Kidney tubule cell (primary cell): ENCODE results near the gene SNX9.
A peak's percentile ranks its signal among the peaks of the same experiment; 100 is the strongest.

ENCODE experiments used
- DNase-seq: peaks from one replicate; pipeline ENCODE4 v3.0.0-alpha.2; 2018; ENCODE audit warnings: low spot score

The SNX9 gene

DNA sequence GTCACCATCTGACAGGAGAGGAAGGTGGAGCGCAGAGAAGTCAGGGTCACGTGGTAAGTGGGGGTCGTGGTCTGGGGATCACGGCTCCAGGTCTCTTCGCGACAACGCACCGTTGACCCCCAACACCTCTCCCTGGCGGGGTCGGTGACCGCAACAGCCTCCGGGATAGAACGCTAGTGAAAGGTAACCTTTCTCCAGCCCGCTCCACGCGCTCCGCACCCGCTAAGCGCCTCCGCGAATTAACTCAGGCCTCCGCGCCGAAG, 158.0 kb downstream of the SNX9 start:
- no peak for DNase-seq

DNA sequence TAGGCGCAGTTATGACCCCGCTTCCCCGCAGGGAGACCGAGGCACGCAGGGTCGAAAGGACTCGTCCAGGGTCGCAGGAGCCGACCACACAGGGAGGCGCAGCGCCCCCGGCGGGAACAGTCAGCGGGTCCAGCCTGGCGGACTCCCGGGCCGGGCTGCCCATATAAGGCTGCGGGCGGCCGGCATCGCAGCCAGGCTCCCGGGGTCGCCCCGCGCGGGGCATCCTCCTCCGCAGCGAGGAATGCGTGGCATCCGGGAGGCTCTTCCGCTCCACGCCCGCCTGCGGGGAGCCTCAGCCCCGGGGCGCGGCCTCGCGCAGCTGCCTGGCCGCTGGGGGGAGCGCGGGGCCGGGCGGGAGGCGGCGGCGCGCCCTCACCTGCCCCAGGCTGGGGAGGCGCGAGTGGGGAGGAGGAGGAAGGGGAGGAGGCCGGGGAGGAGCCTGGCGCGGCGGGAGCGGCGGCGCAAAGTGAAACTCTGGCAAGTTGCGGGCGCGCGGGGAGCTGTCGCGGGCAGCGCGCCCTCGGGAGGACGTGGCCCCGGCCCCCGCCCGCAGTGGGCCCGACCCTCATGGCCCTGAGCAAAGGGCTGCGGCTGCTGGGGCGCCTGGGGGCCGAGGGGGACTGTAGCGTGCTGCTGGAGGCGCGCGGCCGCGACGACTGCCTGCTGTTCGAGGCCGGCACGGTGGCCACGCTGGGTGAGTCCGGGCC, 158.5 kb downstream of the SNX9 start, which contains the start of gene SYNJ2:
Gene SYNJ2, plus strand, starts transcription at position 469 of the 707 bp plus-strand sequence. Its CDS starts 99 bp downstream, at position 568.
- DNase-seq: peak; percentile 88

DNA sequence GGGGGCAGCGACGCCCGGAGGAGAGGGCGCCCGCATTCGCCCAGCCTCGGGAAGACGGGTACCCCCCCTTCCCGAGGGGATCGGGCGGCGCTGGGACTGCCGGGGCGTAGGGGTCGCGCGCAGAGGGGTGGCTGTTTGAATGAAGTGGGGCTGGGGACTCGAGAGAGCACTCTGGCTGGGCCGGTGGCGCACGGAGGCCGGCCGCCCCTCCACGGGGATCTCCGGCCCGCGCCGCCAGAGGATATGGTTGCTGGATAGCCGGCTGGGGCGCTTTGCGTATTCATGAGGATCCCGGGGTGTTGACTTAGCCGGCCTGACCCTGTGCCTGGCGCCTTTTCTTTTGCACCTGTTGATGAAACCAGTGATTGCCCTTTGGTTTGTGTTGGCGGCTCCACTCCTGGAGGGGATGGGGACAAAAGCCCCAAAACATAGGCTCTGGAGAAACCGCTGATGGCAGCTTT, 159.1 kb downstream of the SNX9 start:
- DNase-seq: peak; percentile 47

DNA sequence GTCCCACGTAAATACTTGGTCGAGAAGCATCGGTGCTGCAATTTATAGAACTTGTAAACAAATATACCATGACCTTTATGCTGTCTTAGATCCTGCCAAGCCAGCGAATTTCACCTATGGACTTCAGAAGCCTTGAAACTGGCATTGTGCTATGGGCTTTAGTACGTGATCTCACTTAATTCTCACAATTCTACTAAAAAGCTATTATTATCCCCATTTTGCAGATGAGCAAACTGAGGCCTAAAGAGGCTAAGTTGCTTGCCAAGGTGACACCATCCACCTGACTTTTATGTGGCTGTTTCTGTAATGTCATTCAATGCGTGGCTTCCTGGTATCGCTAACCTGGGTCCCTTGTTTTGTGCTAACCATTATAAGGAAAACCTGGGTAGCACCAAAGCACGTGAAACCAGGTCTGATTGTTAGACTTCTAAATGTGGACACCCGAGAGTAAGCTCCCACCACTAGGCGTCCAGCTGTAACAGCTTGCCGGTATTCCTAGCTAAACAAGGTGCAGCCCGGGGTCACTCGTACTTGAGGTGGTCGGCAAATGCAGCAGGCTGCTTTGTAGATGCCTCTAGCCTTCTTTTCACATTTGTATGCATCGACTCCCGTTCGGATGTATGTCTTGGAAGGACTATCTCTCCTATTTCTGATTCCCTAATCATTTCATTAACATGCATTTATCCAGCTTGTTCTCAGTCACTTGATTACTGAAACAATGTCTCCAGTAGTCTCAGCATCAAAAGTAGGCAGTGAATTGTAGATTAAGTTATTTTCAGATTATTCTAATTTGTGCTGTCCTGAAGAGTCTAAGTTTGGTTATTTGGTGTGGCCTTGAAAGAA, 159.7 kb downstream of the SNX9 start:
- peak; percentile 34 for DNase-seq

DNA sequence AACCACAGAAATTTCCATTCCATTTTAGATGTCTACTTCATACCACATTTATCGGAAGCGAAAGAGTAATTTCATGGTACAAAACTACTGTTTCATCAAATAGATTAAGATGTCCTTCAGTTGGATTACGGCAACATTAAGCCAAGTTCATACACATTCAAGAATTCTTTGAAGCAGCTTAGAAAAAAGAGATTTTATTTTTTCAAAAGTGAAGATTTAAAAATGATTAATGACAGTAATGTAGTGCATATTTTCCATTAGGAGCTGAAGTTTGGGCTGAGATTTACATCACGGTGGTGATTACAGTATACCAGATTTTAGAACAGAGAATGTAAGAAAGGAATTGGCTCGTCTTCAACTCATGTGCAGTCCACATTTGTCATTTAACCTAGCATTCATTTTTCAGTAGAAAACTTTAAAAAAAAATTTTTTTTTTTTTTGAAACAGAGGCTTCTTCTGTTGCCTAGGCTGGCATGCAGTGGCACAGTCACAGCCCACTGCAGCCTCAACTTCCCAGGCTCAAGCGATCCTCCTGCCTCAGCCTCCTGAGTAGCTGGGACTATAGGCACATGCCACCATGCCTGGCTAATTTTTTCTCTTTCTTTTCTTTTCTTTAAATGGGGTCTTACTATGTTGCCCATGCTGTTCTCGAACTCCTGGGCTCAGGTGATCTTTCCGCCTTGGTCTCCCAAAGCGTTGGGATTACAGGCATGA, 160.5 kb downstream of the SNX9 start:
- DNase-seq: no peak

DNA sequence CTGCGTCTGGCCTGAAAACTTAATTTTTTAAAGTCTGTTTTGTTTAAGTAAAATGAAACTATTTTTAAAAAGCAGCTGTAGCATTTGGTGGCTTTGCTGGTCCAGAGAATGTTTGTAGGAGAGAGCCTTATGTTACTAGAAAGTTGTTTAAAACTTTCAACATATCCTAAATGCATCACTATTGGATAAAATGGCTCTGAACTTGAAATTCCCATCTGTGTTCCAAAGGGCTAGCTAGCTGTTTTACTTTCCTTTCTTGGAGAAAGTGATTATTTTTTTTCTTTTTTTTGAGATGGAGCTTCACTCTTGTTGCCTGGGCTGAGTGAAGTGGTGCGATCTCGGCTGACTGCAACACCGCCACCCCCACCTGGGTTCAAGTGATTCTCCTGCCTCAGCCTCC, 161.1 kb downstream of the SNX9 start:
- DNase-seq: no peak

DNA sequence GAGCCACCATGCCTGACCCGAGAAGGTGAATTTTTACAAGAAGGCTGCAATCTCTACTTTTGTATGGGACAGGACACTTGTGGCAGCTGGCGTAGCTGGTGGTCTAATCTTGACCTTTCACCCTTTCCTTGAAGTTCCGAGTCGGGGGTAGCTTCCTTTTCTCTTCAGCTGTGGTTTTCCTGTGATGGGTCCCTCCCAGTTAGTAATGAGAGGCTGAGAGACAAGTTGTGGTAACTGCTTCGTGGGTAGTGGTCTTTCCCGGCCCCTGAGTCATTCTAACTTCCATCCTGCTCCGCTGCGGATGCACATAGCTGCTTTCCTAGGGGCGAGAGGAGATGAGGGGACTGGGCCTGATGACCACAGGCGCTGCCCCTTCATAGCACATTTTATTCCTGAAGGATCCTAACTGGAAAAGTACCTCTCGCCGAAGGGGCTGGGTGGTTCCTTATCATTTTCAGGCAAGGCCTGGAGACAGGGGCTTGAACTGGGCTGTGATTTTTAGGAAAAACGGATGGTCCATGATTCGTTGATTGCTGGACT, 161.7 kb downstream of the SNX9 start:
- no peak for DNase-seq

DNA sequence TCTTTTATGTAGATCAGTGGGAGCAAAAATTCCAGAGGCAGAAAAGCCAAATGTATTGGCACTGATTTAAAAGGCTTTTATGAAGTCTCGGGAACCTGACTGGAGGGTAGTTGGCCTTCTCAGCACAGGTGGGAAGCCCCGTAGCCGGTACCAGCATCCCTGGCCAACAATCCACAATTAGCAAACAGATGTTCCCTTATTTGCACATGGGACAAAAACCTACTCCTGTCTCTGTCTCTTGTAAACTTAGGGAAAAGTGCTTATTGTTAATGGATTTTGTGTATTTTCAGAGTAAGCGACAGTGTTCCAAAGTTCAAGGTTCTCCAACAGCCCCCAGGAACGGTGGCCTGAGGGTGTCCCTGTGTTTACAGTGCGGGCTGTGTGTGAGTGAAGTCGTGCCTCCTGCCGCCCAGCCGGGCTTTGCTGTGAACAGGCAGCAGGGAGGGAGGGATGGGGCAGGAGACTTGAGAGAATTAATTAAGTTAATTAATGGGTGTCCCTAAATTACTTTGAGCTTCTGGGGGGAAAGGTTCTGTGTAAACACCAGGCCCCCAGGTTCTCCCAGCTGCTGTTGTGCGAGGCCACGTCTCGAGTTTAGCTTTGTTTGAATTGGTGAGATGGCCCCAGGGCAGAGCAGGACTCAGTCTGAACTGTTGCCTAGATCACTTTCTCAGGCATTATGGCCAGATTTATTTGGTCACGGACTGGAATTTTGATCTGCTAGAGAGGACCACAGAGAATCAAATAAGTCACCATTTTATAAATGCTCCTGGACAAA, 162.5 kb downstream of the SNX9 start:
- no peak for DNase-seq

DNA sequence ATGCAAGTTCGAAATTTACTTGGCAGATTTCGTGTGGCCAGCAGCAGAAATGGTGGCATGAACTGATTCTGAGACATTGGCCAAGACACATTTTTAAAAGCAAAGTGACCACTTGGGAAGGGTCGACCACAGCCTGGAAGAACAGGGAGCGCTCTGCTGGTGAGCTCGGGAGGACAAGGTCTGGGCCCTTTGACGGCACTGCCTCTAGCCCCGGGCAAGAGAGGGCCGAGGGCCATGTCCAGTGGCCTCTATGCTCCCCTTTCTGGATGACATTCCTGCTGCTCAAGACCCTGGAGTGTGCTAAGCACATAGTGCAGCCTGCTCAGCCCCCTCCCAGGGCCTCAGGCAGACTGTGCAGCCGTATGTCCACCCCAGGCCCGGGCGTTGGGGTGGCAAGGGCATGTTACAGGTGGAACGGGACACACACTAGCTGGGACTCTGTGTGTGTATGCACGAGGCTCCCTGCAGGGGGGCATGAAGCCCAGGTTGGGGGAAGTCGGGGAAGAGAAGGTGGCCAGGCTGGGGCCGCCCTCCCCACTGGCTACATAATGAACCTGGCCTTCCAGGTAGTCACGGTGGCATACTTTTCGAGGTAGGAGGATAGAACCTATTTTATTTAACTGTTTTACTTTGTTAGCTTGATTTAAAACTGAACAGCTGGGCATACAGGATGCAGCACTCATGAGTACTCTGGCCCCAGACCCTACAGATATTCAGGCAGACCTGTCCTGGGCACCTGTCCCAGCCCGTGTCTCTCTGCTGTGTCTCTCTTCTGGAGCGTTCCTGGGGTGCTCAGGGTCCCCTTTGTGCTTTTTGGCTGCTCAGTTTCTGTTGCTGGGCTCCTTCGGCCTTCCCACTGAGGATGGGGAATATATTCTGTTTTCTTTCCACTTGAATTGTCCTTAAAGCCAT, 165.0 kb downstream of the SNX9 start:
- no peak for DNase-seq

DNA sequence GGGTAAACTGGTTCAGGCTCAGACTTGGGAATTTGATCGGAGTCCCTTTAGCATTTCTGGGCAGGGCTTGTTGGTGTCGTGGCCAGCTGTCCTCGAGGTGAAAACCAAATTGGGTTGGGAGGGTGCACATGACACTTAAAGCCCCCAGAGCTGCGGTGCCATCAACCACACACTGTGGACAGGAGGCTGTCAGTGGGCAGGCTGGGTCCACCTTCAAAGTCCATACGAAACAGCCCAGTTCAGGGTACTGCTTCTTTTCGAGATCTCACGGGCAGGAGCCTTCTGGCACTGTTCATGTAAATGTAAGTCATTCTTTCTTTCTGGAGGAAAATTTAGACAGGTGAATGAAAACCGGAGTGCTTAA, 165.6 kb downstream of the SNX9 start:
- no peak for DNase-seq

DNA sequence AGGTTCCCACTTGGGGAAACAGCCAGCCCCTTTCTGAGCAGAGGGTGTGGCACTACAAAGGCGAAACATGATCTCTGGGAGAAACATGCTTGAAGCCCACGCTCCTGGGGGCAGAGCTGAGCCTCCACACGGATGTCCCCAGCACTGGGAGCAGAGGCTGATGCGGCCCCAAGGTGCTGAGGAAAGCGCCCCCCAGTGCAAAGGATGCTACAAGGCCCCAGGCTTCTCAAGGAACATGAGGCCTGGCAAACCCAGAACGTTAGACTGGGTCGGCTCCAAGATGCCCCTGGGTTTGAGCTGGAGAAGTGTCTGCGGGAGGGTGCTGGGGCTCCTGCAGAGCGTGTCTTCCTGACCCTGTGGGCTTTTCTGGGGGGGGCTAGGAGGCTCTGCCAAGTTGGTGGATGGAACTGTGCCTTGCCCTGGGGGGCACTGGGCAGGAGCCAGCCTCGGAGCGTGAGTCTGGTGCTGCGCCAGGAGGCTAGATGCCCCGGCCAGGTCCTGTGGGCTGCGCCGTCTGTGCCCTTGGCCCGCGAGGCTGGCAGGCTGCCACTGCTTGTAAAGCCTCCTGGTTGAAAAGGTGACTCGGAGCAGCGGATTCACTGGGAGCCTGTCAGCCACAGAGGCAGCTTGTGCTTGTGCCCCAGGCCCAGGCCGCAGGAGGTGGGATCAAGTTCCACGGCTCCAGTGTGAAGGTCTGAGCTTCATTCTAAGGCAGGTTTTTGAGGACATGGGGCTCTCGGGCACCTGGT, 166.7 kb downstream of the SNX9 start:
- DNase-seq: peak; percentile 86

DNA sequence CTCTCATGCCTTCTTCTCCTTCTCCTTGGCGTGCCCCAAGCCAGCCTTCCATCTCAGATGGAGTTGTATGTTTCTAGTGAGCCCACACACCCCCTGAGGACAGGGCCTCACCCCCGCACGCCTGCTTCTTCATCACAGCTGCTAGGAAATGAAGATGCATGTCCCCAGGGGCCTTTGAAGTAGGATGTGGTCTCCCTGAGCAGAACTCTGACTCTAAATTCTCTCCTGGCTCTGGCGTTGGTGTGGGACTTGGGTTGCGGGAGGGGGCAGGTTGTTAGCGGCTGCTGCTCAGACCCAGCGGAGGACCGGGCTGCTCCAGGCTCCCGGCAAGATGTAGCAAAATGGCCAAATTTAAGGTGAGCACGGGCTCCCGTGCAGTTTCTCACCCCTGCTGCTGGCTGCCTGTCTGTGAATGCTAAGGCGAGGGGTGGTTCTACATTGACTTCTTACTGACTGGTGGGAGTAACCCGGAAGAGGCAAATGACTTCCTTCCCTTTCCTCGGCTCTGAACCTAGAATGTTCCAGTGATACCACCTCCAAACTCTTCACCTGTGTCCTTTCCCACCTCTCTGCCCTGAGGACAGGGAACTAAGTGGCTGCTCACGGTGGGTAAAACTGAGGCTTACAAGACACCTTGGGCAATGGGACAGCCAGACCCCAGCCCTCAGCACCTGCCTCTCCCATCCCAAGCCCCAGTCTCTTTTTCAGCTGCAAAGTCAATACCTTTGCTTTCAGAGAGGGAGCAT, 167.4 kb downstream of the SNX9 start:
- no peak for DNase-seq

DNA sequence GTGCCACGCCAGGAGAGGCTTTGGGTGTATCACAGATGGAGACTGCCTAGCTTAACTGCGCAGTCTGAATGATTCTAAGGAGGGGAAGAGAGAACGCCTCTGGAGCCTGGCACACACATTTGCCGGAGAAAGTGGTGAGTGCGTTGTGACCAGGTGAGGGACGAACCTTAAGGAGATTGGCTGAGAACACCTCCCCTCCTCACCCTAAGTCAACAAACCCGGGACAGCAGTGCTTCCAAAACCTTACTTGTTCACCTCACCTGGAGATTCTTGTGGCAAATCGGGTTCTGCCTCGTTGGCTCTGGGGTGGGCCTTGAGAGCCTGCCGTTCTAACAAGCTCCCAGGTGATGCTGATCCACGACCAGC, 168.0 kb downstream of the SNX9 start:
- DNase-seq: no peak

DNA sequence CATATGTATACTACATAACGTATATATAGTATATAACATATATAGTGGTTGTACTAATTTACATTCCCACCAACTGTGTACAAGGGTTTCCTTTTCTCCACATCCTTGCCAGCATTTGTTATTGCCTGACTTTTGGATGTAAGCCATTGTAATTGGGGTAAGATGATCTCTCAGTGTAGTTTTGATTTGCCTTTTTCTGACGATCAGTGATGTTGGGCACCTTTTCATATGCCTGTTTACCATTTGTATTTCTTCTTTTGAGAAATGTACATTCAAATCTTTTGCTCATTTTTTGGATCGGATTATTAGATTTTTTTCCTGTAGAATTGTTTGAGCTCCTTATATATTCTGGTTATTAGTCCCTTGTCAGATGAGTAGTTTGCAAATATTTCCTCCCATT, 170.0 kb downstream of the SNX9 start:
- no peak for DNase-seq

DNA sequence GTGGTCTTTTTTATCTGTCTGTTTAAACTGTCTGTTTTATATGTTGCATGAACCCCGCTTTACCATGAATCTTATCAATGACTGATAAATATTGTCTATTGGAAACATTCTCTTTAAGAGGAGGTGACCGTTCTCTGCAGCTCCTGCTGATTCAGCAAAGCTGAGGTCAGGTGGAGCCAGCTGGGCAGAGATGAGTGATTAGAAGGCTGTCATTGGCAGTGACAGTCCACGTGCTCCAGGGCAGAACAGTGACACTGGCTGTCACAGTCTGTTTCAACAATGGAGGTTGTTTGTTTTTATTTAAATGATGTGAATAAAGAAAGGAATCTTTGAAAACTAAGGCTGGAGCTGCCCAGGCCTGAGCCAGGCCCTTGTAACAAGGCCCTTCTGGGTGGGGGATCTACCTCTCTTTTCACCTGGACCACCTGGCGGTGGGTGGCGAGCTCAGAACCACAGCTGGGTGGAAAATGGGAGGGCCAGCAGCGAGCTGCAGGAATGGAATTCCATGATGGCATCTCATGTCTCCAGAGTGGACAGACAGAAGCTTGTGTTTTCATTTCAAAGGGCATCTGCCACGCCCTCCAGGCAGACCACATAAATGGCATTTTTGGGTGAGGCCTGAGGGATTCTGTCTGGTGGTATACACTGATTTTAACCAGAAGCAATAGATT, 171.2 kb downstream of the SNX9 start:
- no peak for DNase-seq
